Uterine smooth muscle cell (primary cell): ENCODE measurements around the gene INPP5J. TPM values are rescaled to one million over a fixed set of nuclear protein-coding genes. Genes with fewer than 3 reads are reported as not detected.

ENCODE experiments used
- total RNA-seq: library from RNA; depleted of rRNA; stranded (reverse); fragments of >200 nt; gene quantifications from 2 replicates; pipeline ENCODE4 v1.2.3, GENCODE V29; 2014

The INPP5J gene
- total RNA-seq = 0.11 and 0.12 TPM in 2 replicates

GRCh38 chr22:31122532-31123291 is at the start of gene INPP5J:
TSS of gene INPP5J (plus strand) at chr22:31122966. CDS start at chr22:31123015, 49 bp downstream.

GRCh38 chr22:31080848-31081649 is 41.7 kb upstream of the INPP5J start, which contains the start of gene SMTN:
TSS of gene SMTN (plus strand) at chr22:31081318. CDS start at chr22:31083259, 1,941 bp downstream.

GRCh38 chr22:31107178-31107893 is 15.4 kb upstream of the INPP5J start, which contains the start of gene SELENOM:
TSS of gene SELENOM (minus strand) at chr22:31107568. CDS start at chr22:31107505, 63 bp downstream.

GRCh38 chr22:31139866-31140716 is 17.3 kb downstream of the INPP5J start, which contains the start of gene PLA2G3:
TSS of gene PLA2G3 (minus strand) at chr22:31140508. CDS start at chr22:31140354, 154 bp downstream.

Other genes with a start within 250 kb of the INPP5J start
- 16.7 and 18.0 TPM in 2 replicates for gene MORC2, start 154.2 kb upstream of the INPP5J start, total RNA-seq
- gene TUG1, start 153.7 kb upstream of the INPP5J start, total RNA-seq = 36.1 and 38.4 TPM in 2 replicates
- 149 and 322 TPM in 2 replicates for gene SMTN, start 41.6 kb upstream of the INPP5J start, total RNA-seq
- 69.8 and 146 TPM in 2 replicates for gene SELENOM, start 15.4 kb upstream of the INPP5J start, total RNA-seq
- 0.25 and 0.33 TPM in 2 replicates for gene PLA2G3, start 17.5 kb downstream of the INPP5J start, total RNA-seq
- gene RNF185, start 37.2 kb downstream of the INPP5J start, total RNA-seq = 30.2 and 35.0 TPM in 2 replicates
- gene LIMK2, start 89.3 kb downstream of the INPP5J start, total RNA-seq = 20.8 and 23.4 TPM in 2 replicates
- gene PIK3IP1, start 169.5 kb downstream of the INPP5J start, total RNA-seq = 22.2 and 22.7 TPM in 2 replicates
- gene PATZ1, start 223.4 kb downstream of the INPP5J start, total RNA-seq = 11.4 and 11.7 TPM in 2 replicates